Measurements from ENCODE around the gene CACNA2D2. TPM values are rescaled to one million over a fixed set of nuclear protein-coding genes. Genes with fewer than 3 reads are reported as not detected.

Gene CACNA2D2
- total RNA-seq, 1 donor from 2014 or later = not detected

DNA sequence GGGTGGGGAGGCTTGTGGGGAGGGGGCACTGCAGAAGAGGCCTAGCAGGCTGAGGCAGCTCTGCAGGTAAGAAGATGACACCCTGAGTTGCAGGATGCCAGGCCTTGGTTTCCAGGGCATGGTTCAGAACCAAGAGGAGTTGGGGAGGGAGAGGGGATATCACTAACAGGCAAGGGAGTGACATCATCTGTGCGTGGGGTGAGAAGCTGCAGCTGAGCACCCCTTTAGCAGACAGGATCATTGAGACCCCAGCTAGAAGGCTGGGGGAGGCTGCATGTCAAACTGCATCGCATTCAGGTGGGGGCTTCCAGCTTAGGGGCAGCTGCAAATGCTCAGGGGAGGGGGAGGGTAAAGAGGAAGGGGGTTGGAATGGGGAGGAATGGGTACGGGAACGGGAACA is 23.0 kb downstream of the CACNA2D2 start:
- Histone ChIP-seq H3K4me3 (ENCODE audit: low read depth, low read length) (no peak overlapping the region), H3K36me3 (ENCODE audit: control insufficient read depth, insufficient read depth, low read length) (no peaks in the 10 kb centered on the region), H3K27me3 (ENCODE audit: control insufficient read depth, insufficient read depth, low read length) (peaks cover 4% of the 10 kb centered on the region)
- no peak for DNase-seq (ENCODE audit: low read depth)
- FAIRE-seq = no peak
- TF ChIP-seq CTCF (IDR thresholded peaks at IDR 0.05; ENCODE audit: insufficient read depth, low read length, severe bottlenecking) = no peak

- FAIRE-seq = no peak
- no peak overlapping the region for H3K4me3 ChIP-seq (ENCODE audit: low read depth, low read length)
- H3K36me3 ChIP-seq (ENCODE audit: control insufficient read depth, insufficient read depth, low read length) = no peaks in the 10 kb centered on the region
- no peak for TF ChIP-seq CTCF (IDR thresholded peaks at IDR 0.05; ENCODE audit: insufficient read depth, low read length, severe bottlenecking)
- H3K27me3 ChIP-seq (ENCODE audit: control insufficient read depth, insufficient read depth, low read length) = peaks cover 4% of the 10 kb centered on the region
- no peak for DNase-seq (ENCODE audit: low read depth)
Observed at GRCh38 chr3:50479523-50479922, 23.9 kb downstream of the CACNA2D2 start.

DNA sequence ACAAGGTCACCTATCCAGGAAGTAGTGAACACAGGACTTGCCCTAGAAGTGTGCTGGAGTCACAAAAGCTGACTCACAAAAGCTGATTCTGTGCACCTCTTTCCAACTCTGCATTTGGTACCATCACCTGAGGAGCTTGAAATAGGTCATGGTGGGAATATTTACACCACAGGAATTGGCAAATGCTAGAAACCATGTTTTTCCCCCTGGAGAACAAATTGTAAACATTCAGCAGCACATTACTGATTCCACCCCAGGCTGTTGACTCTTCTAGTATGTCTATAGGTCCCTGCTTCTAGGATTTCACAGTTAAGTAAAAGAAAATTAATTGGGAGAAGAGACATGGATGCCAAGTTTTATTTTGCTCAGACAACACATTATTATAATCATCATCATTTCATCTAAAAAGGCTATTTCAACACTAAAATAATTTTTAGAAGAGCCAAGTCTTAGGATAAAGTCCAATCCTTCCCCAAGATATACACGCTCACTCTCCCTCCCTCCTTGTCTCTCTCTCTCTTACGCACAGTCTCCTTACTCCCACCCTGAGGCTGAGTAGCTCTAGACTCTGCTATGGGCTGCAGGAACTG is 24.7 kb downstream of the CACNA2D2 start:
- Histone ChIP-seq H3K27me3 (ENCODE audit: control insufficient read depth, insufficient read depth, low read length) (peaks cover 4% of the 10 kb centered on the region), H3K36me3 (ENCODE audit: control insufficient read depth, insufficient read depth, low read length) (no peaks in the 10 kb centered on the region), H3K4me3 (ENCODE audit: low read depth, low read length) (no peak overlapping the region)
- FAIRE-seq (peak; percentile 32), DNase-seq (ENCODE audit: low read depth) (no peak)
- no peak for TF ChIP-seq CTCF (IDR thresholded peaks at IDR 0.05; ENCODE audit: insufficient read depth, low read length, severe bottlenecking)

DNA sequence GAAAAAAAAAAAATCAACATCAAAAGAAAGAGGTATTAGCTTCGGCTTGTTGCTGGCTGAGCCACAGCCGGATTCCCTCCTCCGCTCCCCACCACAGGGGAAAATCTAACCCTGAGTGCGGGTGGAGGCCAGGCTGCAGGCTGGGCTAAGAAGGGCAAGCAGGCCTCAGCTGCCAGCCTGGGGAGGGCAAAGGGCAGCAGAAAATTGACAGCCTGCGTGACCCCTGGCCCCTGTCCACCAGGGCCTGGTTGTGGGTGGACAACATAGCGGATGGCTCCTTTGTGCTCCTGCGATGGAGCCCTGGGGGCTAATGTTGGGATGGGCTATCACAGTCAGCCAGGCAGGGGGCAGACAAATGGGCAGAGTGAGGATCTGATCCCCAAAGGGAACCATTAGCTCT is 25.4 kb downstream of the CACNA2D2 start:
- DNase-seq (ENCODE audit: low read depth) (no peak), FAIRE-seq (no peak)
- no peak for TF ChIP-seq CTCF (IDR thresholded peaks at IDR 0.05; ENCODE audit: insufficient read depth, low read length, severe bottlenecking)
- H3K36me3 ChIP-seq (ENCODE audit: control insufficient read depth, insufficient read depth, low read length) = no peaks in the 10 kb centered on the region
- H3K4me3 ChIP-seq (ENCODE audit: low read depth, low read length) = no peak overlapping the region
- H3K27me3 ChIP-seq (ENCODE audit: control insufficient read depth, insufficient read depth, low read length) = peaks cover 4% of the 10 kb centered on the region

DNA sequence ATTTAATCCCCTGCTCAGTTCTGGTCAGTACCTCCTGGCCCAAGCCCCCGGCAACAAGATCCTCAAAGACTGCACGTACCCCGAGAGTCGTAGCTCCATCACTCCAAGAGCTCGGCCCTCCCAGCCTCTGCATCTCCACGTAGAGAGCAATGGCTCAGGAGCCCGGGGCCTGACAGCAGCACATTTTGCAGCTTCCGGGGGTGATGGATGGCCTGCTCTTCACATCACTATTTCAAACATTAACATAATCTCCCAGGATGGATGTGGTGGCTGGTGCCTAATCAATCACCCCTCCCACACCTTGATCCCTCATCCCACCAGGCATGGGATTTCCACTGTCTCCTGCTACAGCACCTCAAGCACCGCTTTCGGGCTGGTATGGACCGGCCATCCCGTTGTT is 28.1 kb downstream of the CACNA2D2 start:
- DNase-seq (ENCODE audit: low read depth) (no peak), FAIRE-seq (no peak)
- H3K4me3 ChIP-seq (ENCODE audit: low read depth, low read length) = no peak overlapping the region
- TF ChIP-seq CTCF (IDR thresholded peaks at IDR 0.05; ENCODE audit: insufficient read depth, low read length, severe bottlenecking) = no peak
- H3K36me3 ChIP-seq (ENCODE audit: control insufficient read depth, insufficient read depth, low read length) = no peaks in the 10 kb centered on the region
- peaks cover 4% of the 10 kb centered on the region for H3K27me3 ChIP-seq (ENCODE audit: control insufficient read depth, insufficient read depth, low read length)

DNA sequence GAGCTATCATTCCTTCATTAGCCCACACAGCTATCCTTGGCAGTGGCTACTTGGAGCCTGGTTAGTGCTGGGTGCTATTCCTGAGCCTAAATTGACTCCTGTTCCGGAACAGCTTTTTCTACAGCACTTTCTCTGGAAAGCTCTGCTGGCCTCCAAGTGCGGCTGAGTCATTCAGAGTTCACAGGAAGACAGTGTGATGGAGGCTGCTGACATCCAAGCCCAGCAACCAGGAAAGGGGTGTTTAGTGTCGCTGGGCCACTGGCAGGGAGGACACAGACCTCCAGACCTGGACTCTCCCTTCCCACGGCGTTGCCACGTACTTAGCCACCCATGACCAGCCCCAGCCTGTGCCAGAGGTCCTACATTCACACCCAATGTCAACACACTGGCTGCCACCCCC is 28.7 kb downstream of the CACNA2D2 start:
- H3K27me3 ChIP-seq (ENCODE audit: control insufficient read depth, insufficient read depth, low read length) = peaks cover 2% of the 10 kb centered on the region
- FAIRE-seq (no peak), DNase-seq (ENCODE audit: low read depth) (no peak)
- no peak overlapping the region for H3K4me3 ChIP-seq (ENCODE audit: low read depth, low read length)
- H3K36me3 ChIP-seq (ENCODE audit: control insufficient read depth, insufficient read depth, low read length) = no peaks in the 10 kb centered on the region
- TF ChIP-seq CTCF (IDR thresholded peaks at IDR 0.05; ENCODE audit: insufficient read depth, low read length, severe bottlenecking) = no peak
